HepG2 (cell line): ENCODE data around the gene TBL2. TPM values are rescaled to one million over a fixed set of nuclear protein-coding genes. Genes with fewer than 3 reads are reported as not detected.

Experiments used
- GATA4 ChIP-seq: sonication (generic); IDR thresholded peaks from 2 replicates; pipeline ENCODE4 v1.6.1; 2016; ENCODE audit warnings: antibody characterized with exemption, low read depth, borderline replicate concordance
- KLF6 ChIP-seq: IDR thresholded peaks from 2 replicates; pipeline ENCODE4 v1.8.0; 2016; ENCODE audit warnings: missing biosample characterization, missing genetic modification reagents
- MBNL3 ChIP-seq: fragments of 250-450 bp; sonication (Bioruptor Pico); conservative IDR thresholded peaks from 2 replicates; pipeline ENCODE4 v1.8.0; 2022; ENCODE audit warnings: mild to moderate bottlenecking, inconsistent platforms
- MED8 ChIP-seq: sonication (generic); formaldehyde crosslinking; IDR thresholded peaks from 2 replicates; pipeline ENCODE4 v1.8.1; 2023; ENCODE audit warnings: mild to moderate bottlenecking, missing genetic modification reagents; ENCODE audit not compliant: insufficient replicate concordance
- PHF8 ChIP-seq: sonication (generic); formaldehyde crosslinking; IDR thresholded peaks from 2 replicates; pipeline ENCODE4 v1.5.0; 2020; ENCODE audit warnings: missing genetic modification reagents
- SIN3B ChIP-seq: fragments of 150-350 bp; IDR thresholded peaks from 2 replicates; pipeline ENCODE4 v1.6.1; 2014; ENCODE audit warnings: low read length
- SMAD3 ChIP-seq: sonication (generic); formaldehyde crosslinking; IDR thresholded peaks from 2 replicates; pipeline ENCODE4 v1.4.0; 2020; ENCODE audit warnings: missing genetic modification reagents
- ZFP37 ChIP-seq: sonication (generic); formaldehyde crosslinking; IDR thresholded peaks from 2 replicates; pipeline ENCODE4 v1.4.0; 2020; ENCODE audit warnings: missing genetic modification reagents, borderline replicate concordance
- ZNF431 ChIP-seq: sonication (generic); formaldehyde crosslinking; IDR thresholded peaks from 2 replicates; pipeline ENCODE4 v1.9.0; 2022; ENCODE audit warnings: missing genetic modification reagents, low read depth, mild to moderate bottlenecking, borderline replicate concordance
- ZNF775 ChIP-seq: sonication (generic); formaldehyde crosslinking; IDR thresholded peaks from 2 replicates; pipeline ENCODE4 v1.4.0; 2020; ENCODE audit warnings: missing genetic modification reagents, mild to moderate bottlenecking, moderate library complexity, borderline replicate concordance
- polyA plus RNA-seq, 8 experiments: library from polyadenylated mRNA; depleted of rRNA in 3 of 8; stranded (reverse) in 7 of 8; unstranded in 1 of 8; fragments of >200 nt; fragmentation: Illumina TruSeq in 4 of 8; extraction: Trizol in 4 of 8; gene quantifications; 2 replicates each; pipeline versions ENCODE4 v1.2.1 to v1.2.3, GENCODE V29; 2011 to 2016; ENCODE audit warnings: low read depth in 4 of 8, missing spikeins in 1 of 8, mixed read lengths in 1 of 8; ENCODE audit not compliant: insufficient read depth in 1 of 8
- total RNA-seq, 5 experiments: library from RNA; depleted of rRNA; stranded (reverse); fragments of >200 nt; fragmentation: Illumina TruSeq; extraction: Trizol; gene quantifications; 2 replicates each; pipeline ENCODE4 v1.2.3, GENCODE V29; 2016; ENCODE audit warnings: low read depth in 1 of 5
- TF ChIP-seq, protein P1 (sequence below): sonication (generic); formaldehyde crosslinking; IDR thresholded peaks from 2 replicates; pipeline ENCODE4 v1.9.0; 2021; ENCODE audit warnings: missing genetic modification reagents, borderline replicate concordance
- TF ChIP-seq, protein P2 (sequence below): sonication (generic); formaldehyde crosslinking; IDR thresholded peaks from 2 replicates; pipeline ENCODE4 v1.9.0; 2021; ENCODE audit warnings: mild to moderate bottlenecking, missing genetic modification reagents
- TF ChIP-seq, protein P3 (sequence below), 2 experiments: sonication (generic) in 1 of 2; formaldehyde crosslinking in 1 of 2; IDR thresholded peaks; 2 replicates each; pipeline versions ENCODE4 v1.4.0 to v1.6.1; 2016 to 2020; ENCODE audit warnings: borderline replicate concordance in 1 of 2, low read depth in 1 of 2, mild to moderate bottlenecking in 1 of 2, missing genetic modification reagents in 1 of 2

The TBL2 gene
- total and polyA plus RNA-seq, 2 of the 13 experiments (the other 11 are each of a cell fraction or from before 2014, with no cell fraction given) = 43.4 to 47.2 TPM

DNA sequence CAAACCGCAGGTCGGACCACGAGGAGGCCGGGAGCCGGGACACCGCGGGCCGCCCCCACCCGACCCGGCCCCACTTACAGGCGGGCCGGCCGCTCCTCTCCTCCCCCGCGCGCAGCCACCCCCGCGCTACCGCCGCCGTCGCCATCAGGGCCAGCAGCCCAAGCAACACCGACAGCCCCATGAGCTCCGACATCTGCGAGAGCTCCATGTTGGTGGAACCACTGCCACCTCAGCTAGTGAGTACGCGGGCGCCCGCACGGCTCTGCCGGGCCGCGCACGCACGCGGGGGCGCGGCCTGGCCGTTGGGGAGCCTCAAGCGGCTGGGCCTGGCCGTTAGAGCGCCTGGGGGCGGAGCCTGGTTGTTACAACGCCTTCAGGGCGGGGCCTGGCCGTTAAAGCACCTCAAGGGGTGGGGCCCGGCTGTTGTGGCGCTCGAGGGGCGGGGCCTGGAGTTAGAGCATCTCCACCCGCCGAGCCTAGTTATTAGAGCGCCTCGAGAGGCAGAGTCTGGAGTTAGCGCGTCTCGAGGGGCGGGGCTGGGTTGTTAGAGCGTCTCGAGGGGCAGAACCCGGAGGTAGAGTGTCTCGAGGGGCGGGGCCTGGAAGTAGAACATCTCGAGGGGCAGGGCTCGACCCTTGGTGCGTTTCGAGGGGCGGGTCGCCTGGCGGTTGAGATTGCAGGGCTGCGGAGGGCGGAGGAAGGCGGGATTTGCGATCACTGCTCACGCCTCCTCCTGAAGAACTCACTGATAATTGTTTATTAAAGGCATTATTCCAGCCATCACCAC, at the start of gene TBL2 (continued):
- TF ChIP-seq MED8 (CRISPR knock-in tag) = no peak
- no peak for TF ChIP-seq SMAD3 (CRISPR knock-in tag)
- no peak for TF ChIP-seq GATA4
- no peak for TF ChIP-seq ZNF775 (CRISPR knock-in tag)
- no peak for TF ChIP-seq ZFP37 (CRISPR knock-in tag)
- no peak for TF ChIP-seq KLF6
- TF ChIP-seq ZNF431 (CRISPR knock-in tag) = peak; percentile 46
- TF ChIP-seq SIN3B = no peak; the same call in 1 of the 2 replicates
- peak; percentile 90 for TF ChIP-seq PHF8 (CRISPR knock-in tag)
- TF ChIP-seq MBNL3 (CRISPR knock-in tag) = no peak
- TF ChIP-seq, protein P1, sequence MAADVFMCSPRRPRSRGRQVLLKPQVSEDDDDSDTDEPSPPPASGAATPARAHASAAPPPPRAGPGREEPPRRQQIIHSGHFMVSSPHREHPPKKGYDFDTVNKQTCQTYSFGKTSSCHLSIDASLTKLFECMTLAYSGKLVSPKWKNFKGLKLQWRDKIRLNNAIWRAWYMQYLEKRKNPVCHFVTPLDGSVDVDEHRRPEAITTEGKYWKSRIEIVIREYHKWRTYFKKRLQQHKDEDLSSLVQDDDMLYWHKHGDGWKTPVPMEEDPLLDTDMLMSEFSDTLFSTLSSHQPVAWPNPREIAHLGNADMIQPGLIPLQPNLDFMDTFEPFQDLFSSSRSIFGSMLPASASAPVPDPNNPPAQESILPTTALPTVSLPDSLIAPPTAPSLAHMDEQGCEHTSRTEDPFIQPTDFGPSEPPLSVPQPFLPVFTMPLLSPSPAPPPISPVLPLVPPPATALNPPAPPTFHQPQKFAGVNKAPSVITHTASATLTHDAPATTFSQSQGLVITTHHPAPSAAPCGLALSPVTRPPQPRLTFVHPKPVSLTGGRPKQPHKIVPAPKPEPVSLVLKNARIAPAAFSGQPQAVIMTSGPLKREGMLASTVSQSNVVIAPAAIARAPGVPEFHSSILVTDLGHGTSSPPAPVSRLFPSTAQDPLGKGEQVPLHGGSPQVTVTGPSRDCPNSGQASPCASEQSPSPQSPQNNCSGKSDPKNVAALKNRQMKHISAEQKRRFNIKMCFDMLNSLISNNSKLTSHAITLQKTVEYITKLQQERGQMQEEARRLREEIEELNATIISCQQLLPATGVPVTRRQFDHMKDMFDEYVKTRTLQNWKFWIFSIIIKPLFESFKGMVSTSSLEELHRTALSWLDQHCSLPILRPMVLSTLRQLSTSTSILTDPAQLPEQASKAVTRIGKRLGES = no peak
- TF ChIP-seq, protein P2, sequence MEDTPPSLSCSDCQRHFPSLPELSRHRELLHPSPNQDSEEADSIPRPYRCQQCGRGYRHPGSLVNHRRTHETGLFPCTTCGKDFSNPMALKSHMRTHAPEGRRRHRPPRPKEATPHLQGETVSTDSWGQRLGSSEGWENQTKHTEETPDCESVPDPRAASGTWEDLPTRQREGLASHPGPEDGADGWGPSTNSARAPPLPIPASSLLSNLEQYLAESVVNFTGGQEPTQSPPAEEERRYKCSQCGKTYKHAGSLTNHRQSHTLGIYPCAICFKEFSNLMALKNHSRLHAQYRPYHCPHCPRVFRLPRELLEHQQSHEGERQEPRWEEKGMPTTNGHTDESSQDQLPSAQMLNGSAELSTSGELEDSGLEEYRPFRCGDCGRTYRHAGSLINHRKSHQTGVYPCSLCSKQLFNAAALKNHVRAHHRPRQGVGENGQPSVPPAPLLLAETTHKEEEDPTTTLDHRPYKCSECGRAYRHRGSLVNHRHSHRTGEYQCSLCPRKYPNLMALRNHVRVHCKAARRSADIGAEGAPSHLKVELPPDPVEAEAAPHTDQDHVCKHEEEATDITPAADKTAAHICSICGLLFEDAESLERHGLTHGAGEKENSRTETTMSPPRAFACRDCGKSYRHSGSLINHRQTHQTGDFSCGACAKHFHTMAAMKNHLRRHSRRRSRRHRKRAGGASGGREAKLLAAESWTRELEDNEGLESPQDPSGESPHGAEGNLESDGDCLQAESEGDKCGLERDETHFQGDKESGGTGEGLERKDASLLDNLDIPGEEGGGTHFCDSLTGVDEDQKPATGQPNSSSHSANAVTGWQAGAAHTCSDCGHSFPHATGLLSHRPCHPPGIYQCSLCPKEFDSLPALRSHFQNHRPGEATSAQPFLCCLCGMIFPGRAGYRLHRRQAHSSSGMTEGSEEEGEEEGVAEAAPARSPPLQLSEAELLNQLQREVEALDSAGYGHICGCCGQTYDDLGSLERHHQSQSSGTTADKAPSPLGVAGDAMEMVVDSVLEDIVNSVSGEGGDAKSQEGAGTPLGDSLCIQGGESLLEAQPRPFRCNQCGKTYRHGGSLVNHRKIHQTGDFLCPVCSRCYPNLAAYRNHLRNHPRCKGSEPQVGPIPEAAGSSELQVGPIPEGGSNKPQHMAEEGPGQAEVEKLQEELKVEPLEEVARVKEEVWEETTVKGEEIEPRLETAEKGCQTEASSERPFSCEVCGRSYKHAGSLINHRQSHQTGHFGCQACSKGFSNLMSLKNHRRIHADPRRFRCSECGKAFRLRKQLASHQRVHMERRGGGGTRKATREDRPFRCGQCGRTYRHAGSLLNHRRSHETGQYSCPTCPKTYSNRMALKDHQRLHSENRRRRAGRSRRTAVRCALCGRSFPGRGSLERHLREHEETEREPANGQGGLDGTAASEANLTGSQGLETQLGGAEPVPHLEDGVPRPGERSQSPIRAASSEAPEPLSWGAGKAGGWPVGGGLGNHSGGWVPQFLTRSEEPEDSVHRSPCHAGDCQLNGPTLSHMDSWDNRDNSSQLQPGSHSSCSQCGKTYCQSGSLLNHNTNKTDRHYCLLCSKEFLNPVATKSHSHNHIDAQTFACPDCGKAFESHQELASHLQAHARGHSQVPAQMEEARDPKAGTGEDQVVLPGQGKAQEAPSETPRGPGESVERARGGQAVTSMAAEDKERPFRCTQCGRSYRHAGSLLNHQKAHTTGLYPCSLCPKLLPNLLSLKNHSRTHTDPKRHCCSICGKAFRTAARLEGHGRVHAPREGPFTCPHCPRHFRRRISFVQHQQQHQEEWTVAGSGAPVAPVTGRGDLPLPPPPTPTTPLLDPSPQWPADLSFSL (CRISPR knock-in tag) = no peak
- TF ChIP-seq, protein P3, sequence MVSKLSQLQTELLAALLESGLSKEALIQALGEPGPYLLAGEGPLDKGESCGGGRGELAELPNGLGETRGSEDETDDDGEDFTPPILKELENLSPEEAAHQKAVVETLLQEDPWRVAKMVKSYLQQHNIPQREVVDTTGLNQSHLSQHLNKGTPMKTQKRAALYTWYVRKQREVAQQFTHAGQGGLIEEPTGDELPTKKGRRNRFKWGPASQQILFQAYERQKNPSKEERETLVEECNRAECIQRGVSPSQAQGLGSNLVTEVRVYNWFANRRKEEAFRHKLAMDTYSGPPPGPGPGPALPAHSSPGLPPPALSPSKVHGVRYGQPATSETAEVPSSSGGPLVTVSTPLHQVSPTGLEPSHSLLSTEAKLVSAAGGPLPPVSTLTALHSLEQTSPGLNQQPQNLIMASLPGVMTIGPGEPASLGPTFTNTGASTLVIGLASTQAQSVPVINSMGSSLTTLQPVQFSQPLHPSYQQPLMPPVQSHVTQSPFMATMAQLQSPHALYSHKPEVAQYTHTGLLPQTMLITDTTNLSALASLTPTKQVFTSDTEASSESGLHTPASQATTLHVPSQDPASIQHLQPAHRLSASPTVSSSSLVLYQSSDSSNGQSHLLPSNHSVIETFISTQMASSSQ (IDR thresholded peaks at IDR 0.05; ENCODE audit: low read depth) = no peak
- TF ChIP-seq, protein P3 (CRISPR knock-in tag; IDR thresholded peaks at IDR 0.05; ENCODE audit: borderline replicate concordance) = peak; percentile 45; the same call in 1 of the 2 replicates
